Activated T-cell treated with anti-CD3 and anti-CD28 coated beads, Interleukin-2, amount 50 U/mL, for 1 hour (primary cell): ENCODE data around the gene IL1RAPL1.

ENCODE experiments used
- DNase-seq: peaks from one replicate; pipeline ENCODE4 v3.0.0-alpha.2; 2020

The IL1RAPL1 gene

GRCh38 chrX:28586981-28587551 lies at the start of gene IL1RAPL1:
Gene IL1RAPL1, plus strand, starts transcription at chrX:28587446.
- no peak for DNase-seq

- no peak for DNase-seq
These were observed 44.5 kb upstream of the IL1RAPL1 start for GRCh38 chrX:28542791-28543190.

- no peak for DNase-seq
These were observed 37.4 kb upstream of the IL1RAPL1 start for GRCh38 chrX:28549838-28550237.

- no peak for DNase-seq
These were observed 36.8 kb upstream of the IL1RAPL1 start for GRCh38 chrX:28550331-28550872.

- DNase-seq: no peak
These were observed 34.9 kb upstream of the IL1RAPL1 start for GRCh38 chrX:28552322-28552721.

GRCh38 chrX:28552882-28553829 lies 34.1 kb upstream of the IL1RAPL1 start:
- DNase-seq: no peak

- no peak for DNase-seq
These were observed 11.1 kb upstream of the IL1RAPL1 start for GRCh38 chrX:28576117-28576516.

- no peak for DNase-seq
These were observed 5.7 kb upstream of the IL1RAPL1 start for GRCh38 chrX:28581522-28581921.

GRCh38 chrX:28582511-28582910 lies 4.7 kb upstream of the IL1RAPL1 start:
- DNase-seq: no peak

GRCh38 chrX:28584025-28584424 lies 3.2 kb upstream of the IL1RAPL1 start:
- DNase-seq: no peak

- DNase-seq: no peak
These were observed 1.5 kb upstream of the IL1RAPL1 start for GRCh38 chrX:28585767-28586166.

- no peak for DNase-seq
These were observed 960 bp upstream of the IL1RAPL1 start for GRCh38 chrX:28586286-28586685.

GRCh38 chrX:28589046-28589445 lies 1.8 kb downstream of the IL1RAPL1 start:
- DNase-seq: no peak

- DNase-seq: no peak
These were observed 3.1 kb downstream of the IL1RAPL1 start for GRCh38 chrX:28590396-28590795.

- no peak for DNase-seq
These were observed 4.3 kb downstream of the IL1RAPL1 start for GRCh38 chrX:28591542-28591941.

GRCh38 chrX:28595346-28595745 lies 8.1 kb downstream of the IL1RAPL1 start:
- DNase-seq: no peak

GRCh38 chrX:28599957-28600356 lies 12.7 kb downstream of the IL1RAPL1 start:
- DNase-seq: no peak

- DNase-seq: no peak
These were observed 21.8 kb downstream of the IL1RAPL1 start for GRCh38 chrX:28609003-28609402.

GRCh38 chrX:28609917-28610613 lies 22.8 kb downstream of the IL1RAPL1 start:
- no peak for DNase-seq

GRCh38 chrX:28610746-28611145 lies 23.5 kb downstream of the IL1RAPL1 start:
- DNase-seq: no peak

GRCh38 chrX:28613558-28613957 lies 26.3 kb downstream of the IL1RAPL1 start:
- no peak for DNase-seq

- no peak for DNase-seq
These were observed 38.0 kb downstream of the IL1RAPL1 start for GRCh38 chrX:28625223-28625622.

- no peak for DNase-seq
These were observed 39.3 kb downstream of the IL1RAPL1 start for GRCh38 chrX:28626515-28626914.
